ENCODE data around the gene PPP2R3A.

GRCh38 chr3:136122006-136122405, 156.5 kb downstream of the PPP2R3A start:
- no peak for TF ChIP-seq CTCF (IDR thresholded peaks at IDR 0.05; ENCODE audit: low read depth, low read length)
- no peak for TF ChIP-seq MYC (IDR thresholded peaks at IDR 0.05; ENCODE audit: low read depth, low read length)
- no peak for TF ChIP-seq MAX (IDR thresholded peaks at IDR 0.05; ENCODE audit: low read depth, low read length)
